Breast epithelium (tissue), 3 donors: ENCODE data around the gene IRAG1.

Experiments
- CTCF ChIP-seq, 3 donors: fragments of 450-650 bp; IDR thresholded peaks; one replicate each; pipeline ENCODE4 v1.5.1; 2016 to 2017; ENCODE audit warnings: antibody characterized with exemption in 3 of 3, mild to moderate bottlenecking in 3 of 3, moderate library complexity in 3 of 3
- POLR2A ChIP-seq: fragments of 450-650 bp; IDR thresholded peaks from one replicate; pipeline ENCODE4 v1.6.1; 2016; ENCODE audit warnings: antibody characterized with exemption, mild to moderate bottlenecking, moderate library complexity
- POLR2AphosphoS5 ChIP-seq, 3 donors: sonication (generic); formaldehyde crosslinking; IDR thresholded peaks; one replicate each; pipeline ENCODE4 v1.6.1; 2017; ENCODE audit warnings: antibody characterized with exemption in 3 of 3

GRCh38 chr11:10663990-10664389 lies 29.6 kb downstream of the IRAG1 start:
- TF ChIP-seq POLR2A: no peak
- no peak for TF ChIP-seq CTCF (IDR thresholded peaks at IDR 0.05)
- no peak for TF ChIP-seq POLR2AphosphoS5 (IDR thresholded peaks at IDR 0.05)
